Esophagus squamous epithelium (tissue), 4 donors: ENCODE data around the gene HBE1.

Source experiments
- POLR2A ChIP-seq, 4 donors: fragments of 450-650 bp; IDR thresholded peaks; one replicate each; pipeline ENCODE4 v1.6.1; 2017; ENCODE audit warnings: antibody characterized with exemption in 4 of 4, mild to moderate bottlenecking in 4 of 4, moderate library complexity in 3 of 4
- TF ChIP-seq, protein P1 (sequence below), 6 experiments: fragments of 450-650 bp in 4 of 6; fragments of 200-600 bp in 2 of 6; sonication (generic) in 2 of 6; IDR thresholded peaks; one replicate each; pipeline ENCODE4 v1.5.1; 2016 to 2019; ENCODE audit warnings: antibody characterized with exemption in 6 of 6, mild to moderate bottlenecking in 4 of 6, moderate library complexity in 4 of 6

DNA sequence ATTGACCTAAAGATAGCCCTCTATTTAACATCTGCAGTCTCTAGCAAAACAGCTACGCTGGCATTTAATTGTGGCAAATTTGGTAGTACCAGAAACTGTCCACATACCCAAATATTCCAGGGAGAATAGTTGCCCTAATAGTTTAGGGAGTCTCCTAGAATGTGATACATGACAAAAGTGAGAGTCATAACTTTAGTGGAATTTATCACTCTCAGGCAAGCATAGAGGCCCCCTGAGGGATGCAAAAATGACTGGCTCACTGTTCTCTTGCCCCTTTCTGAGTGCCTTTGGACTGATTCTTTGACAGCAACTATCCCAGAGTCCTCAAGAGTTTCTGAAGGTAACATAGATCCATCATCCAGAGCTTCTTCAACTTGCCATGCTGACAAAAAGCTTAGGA lies 34.3 kb upstream of the HBE1 start:
- TF ChIP-seq POLR2A (IDR thresholded peaks at IDR 0.05) = no peak
- TF ChIP-seq, protein P1, sequence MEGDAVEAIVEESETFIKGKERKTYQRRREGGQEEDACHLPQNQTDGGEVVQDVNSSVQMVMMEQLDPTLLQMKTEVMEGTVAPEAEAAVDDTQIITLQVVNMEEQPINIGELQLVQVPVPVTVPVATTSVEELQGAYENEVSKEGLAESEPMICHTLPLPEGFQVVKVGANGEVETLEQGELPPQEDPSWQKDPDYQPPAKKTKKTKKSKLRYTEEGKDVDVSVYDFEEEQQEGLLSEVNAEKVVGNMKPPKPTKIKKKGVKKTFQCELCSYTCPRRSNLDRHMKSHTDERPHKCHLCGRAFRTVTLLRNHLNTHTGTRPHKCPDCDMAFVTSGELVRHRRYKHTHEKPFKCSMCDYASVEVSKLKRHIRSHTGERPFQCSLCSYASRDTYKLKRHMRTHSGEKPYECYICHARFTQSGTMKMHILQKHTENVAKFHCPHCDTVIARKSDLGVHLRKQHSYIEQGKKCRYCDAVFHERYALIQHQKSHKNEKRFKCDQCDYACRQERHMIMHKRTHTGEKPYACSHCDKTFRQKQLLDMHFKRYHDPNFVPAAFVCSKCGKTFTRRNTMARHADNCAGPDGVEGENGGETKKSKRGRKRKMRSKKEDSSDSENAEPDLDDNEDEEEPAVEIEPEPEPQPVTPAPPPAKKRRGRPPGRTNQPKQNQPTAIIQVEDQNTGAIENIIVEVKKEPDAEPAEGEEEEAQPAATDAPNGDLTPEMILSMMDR (IDR thresholded peaks at IDR 0.05) = no peak
